HG02870 (cell line): ENCODE measurements around the gene TMC8.
"Not testable (repeated sequence)": the region's sequence is repeated elsewhere in the genome, so short reads cannot be mapped to it uniquely, and the experiment has no call there.

ENCODE experiments used
- ATAC-seq: cut with Tn5 transposase; IDR thresholded peaks from one replicate; pipeline ENCODE4 v1.9.1; 2021; ENCODE audit warnings: mild to moderate bottlenecking, moderate library complexity; ENCODE audit not compliant: unreplicated experiment

The TMC8 gene

GRCh38 chr17:78108726-78109488 is 21.7 kb upstream of the TMC8 start:
- ATAC-seq, result no peak

- ATAC-seq, result no peak
These were observed 21.1 kb upstream of the TMC8 start for GRCh38 chr17:78109489-78109761.

GRCh38 chr17:78110363-78111015 is 20.1 kb upstream of the TMC8 start:
- no peak for ATAC-seq

GRCh38 chr17:78111016-78111726 is 19.4 kb upstream of the TMC8 start:
- ATAC-seq, result no peak

GRCh38 chr17:78111727-78112517 is 18.6 kb upstream of the TMC8 start:
- ATAC-seq, result no peak

GRCh38 chr17:78112518-78113471 is 17.8 kb upstream of the TMC8 start:
- no peak for ATAC-seq

- no peak for ATAC-seq
These were observed 16.5 kb upstream of the TMC8 start for GRCh38 chr17:78113804-78114785.

- no peak for ATAC-seq
These were observed 15.5 kb upstream of the TMC8 start for GRCh38 chr17:78114831-78115723.

- ATAC-seq, result not testable (repeated sequence)
These were observed 14.8 kb upstream of the TMC8 start for GRCh38 chr17:78115803-78116202.

- ATAC-seq, result no peak
These were observed 14.2 kb upstream of the TMC8 start for GRCh38 chr17:78116411-78116810.

- no peak for ATAC-seq
These were observed 13.3 kb upstream of the TMC8 start for GRCh38 chr17:78117027-78117981.

- ATAC-seq, result no peak
These were observed 11.8 kb upstream of the TMC8 start for GRCh38 chr17:78118801-78119241.

- no peak for ATAC-seq
These were observed 10.0 kb upstream of the TMC8 start for GRCh38 chr17:78120537-78120936.

- no peak for ATAC-seq
These were observed 9.4 kb upstream of the TMC8 start for GRCh38 chr17:78120971-78121800.

GRCh38 chr17:78121801-78122215 is 8.8 kb upstream of the TMC8 start:
- no peak for ATAC-seq
